ENCODE measurements around the gene LCP2.
A peak's percentile ranks its signal among the peaks of the same experiment; 100 is the strongest.
"Not testable (repeated sequence)": the region's sequence is repeated elsewhere in the genome, so short reads cannot be mapped to it uniquely, and the experiment has no call there.

Gene LCP2

DNA sequence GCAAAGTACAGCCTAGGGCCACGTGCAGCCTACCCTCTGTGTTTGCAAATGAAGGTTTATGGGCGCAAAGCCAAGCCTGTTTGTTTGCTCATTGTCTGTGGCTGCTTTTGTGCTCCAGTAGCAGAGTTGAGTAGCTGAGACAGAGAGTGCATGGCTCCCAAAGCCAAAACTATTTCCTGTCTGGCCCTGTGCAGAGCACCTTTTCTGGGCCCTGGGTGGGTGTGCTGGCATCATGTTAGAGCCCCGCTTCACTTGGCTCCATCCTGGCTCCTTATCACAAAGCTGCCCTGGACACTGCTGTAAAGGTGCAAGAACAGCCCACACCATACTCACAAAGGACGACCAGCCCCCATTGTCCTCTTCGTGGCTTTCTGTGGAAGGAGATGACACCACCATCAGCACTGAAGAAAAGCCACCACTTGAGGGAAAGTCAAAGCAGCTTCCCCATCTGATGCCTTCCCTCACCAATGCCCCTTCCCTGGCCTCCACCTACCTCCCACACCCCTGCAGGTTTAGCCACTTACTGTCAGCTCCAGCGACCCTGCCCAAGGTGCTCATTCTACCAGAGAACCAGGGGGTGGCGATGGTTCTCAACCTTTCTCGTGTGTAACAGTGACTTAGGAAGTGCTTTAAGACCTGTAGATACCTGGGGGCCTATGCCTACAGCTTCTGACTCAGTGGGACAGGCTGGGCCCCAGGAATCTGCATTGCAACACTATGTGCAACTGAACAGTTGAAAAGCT lies 23.4 kb downstream of the LCP2 start:
- DNase-seq (ENCODE audit: low spot score) = no peak

DNA sequence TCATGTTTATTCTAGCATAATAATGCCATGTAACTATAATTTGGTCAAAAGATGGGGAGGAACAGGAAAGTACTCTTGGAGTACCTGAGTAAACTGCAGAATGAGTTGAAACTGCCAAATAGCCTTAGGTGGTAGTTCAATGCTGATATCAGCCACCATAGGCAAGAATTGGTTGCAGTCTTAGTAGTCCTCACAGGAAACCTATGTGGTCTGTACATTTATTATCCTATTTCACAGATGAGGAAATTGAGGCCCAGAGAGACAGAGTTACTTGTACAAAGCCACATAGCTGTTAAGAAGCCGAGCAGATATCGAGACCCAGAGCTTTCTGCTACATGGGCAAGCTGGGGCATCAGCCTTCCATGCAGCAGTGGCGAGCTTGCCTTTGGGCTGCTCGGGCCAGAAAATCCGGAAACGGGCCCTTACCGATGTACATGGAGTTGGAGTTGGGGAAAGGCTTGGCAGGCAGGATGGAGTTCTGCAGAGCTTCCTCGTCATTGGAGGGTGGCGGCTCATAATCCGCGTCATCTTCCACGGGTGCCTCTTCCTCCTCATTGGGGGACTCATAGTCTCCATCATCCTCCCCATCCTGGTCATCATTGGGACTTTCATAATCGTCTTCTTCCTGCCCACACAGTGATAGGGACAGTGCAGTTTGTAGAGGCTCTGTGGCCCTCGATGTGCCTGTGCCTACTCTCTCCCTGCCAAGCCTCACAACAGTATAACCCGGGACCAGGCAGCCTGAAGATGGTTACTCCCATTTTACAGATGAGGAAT lies 27.1 kb downstream of the LCP2 start:
- DNase-seq (ENCODE audit: low spot score) = no peak

DNA sequence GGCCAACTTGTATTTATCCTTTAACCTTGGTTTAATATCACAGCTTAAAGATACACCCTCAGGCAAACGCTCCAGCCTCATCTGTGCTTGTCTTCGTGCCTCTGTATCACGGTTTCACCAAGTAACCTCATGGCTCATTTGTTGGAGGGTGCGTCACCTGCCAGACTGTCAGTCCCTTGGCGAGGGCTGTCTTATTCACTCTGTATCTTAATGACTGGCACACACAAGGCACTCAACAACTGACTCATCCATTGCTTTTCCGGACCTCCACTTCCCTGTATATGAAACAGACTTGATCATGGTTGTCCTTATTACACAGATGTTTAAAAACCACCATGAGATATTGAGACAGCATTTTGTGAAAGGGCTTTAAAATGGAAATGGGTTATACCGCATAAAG lies 28.0 kb downstream of the LCP2 start:
- DNase-seq (ENCODE audit: low spot score) = no peak

DNA sequence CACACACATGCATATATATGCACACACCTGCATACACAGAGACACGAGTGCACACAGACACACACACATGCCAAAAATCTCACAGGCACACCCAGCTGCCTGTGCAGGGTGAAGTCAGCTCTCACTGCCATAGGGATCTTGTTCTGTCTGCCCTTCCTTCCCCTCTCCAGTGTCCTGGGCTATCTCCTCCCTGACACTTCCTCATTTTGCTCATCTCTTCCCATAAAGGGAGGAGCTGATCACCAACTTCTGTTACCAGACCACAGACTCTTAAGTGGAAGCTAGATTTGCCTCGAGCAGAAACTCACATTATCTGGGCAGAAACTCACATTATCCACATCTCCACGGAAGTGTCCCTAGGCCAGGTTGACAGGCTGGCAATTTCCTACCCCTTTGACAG lies 28.7 kb downstream of the LCP2 start:
- DNase-seq (ENCODE audit: low spot score) = no peak

DNA sequence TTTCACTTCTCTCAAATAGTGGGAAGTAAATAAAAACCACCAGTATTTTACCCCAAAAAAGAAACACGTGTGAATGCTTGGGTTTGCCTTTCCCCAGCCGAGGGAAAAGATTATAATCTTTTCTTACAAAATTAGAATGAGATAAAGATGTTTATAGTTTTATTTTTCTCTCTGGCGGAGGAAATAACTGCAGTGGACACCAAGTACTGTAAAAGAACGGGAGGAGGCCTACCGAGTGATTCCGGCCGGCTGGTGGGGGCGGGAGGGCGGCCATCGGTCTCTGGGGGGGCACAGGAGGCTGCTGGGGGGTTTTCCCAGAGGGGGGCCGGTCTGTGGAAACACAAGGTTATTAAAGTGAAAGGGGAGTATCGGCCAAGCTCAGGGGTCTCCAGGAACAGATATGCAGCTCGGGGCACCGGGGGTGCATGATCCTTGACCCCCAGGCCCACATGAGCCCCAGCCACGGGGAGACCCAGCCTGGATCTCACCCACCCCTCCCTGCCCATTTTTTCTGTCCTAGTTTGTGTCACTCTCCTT lies 29.4 kb downstream of the LCP2 start:
- no peak for DNase-seq (ENCODE audit: low spot score)

DNA sequence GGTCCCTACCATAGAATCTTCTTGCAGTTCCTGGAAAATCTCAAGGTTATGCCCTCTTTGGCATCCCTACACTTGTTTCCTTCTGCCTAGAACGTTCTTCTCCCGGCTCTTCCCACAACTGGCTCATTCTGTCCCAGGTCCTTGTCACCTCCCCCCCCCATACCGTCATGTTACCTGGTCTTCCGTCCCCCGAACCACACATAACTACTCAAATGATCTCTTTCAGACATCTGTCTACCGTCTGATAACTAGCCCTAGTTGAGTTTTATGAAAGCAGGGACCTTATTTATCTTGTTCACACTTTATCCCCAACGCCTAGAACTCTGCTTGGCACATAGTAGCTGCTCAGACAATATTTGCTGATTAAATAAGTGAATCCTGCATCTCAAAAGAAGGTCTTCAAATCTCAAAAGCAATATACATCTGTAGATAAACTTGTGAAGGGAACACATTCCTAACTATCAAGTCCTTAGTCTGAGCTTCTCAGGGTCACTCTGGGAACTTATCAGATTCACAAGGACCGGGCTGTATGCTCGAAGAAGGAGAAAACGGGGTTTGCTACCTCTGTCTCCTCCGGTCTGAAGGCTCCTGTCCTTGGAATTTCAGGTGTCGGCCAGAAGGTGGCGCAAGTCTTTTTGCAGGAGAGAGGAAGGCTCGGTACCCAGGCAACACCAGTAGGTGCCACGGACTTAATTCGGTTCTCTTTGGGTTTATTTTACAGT lies 30.0 kb downstream of the LCP2 start:
- DNase-seq (ENCODE audit: low spot score) = peak; percentile 71

DNA sequence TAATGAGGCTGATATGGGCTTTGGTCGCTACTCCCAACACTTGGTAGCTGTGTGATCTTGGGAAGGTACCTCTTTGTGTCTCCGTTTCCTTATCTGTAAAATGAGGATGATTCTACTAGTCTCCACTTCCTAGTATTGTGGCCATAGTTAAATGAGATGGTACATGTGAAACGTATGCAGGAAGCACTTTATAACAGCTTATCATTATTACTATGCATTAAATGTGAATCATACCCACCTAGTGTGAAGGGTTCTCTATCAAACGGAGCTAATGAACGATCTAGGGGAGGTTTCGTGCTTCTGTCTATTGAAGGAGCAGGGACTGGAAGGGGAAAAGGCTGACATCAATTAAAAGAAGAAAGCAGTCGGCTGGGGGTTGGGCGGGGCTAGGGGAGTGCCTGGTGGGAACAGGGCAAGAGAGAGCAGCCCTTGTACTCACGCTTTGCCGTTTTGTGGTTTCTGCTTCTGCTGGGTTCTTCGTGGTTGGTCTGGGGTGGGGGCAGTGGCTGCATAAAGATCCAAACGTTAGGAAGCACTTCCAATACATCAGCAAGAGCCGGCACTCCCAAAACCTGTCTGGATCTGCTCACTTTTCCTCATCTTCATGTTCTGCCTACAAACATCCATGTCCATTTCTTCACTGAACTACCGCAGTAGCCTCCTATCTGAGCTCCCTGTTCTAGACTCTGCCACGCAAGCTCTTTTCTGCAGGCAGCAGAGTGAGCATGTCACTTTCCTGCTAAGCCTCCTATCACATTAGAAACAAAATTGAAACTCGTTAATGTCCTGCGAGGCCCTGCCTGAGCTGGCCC lies 30.8 kb downstream of the LCP2 start:
- no peak for DNase-seq (ENCODE audit: low spot score)

DNA sequence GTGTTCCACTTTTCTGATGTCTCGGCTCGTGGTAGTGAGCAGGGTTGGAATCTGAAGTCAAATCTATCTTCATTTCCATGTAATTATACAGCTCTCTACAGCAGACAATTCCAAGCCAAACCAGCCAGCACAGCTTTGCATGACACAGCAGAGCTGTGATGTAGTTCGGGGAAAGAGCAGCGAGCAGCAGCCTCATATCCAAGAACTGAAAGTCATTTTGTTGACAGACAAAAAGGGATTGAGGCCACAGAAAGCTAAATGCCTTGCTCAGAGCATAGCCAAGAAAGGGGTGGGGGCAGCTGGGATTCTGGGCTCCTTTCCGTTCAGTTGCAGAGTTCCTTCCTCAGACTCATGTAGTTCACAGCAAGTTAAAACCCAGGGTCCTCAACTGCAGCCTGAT lies 32.1 kb downstream of the LCP2 start:
- peak; percentile 28 for DNase-seq (ENCODE audit: low spot score)

DNA sequence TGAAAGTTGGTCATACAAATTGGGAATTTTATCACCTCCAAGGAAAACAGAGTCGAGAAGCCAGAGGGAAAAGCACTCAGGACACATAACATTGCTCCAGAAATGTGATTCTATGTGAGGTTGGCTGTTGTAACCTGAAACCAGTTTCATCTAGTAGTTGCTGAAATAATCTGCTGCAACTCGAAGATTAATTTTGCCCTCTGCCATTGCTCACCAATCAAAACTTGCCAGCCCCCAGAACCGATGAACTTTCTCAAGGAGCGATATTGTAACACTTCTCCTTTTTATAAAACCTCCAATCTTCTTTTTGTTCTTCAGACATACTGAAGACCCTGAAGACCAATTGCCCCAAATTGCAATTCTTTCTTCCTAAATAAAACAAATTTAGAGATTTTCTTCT lies 33.7 kb downstream of the LCP2 start:
- no peak for DNase-seq (ENCODE audit: low spot score)

DNA sequence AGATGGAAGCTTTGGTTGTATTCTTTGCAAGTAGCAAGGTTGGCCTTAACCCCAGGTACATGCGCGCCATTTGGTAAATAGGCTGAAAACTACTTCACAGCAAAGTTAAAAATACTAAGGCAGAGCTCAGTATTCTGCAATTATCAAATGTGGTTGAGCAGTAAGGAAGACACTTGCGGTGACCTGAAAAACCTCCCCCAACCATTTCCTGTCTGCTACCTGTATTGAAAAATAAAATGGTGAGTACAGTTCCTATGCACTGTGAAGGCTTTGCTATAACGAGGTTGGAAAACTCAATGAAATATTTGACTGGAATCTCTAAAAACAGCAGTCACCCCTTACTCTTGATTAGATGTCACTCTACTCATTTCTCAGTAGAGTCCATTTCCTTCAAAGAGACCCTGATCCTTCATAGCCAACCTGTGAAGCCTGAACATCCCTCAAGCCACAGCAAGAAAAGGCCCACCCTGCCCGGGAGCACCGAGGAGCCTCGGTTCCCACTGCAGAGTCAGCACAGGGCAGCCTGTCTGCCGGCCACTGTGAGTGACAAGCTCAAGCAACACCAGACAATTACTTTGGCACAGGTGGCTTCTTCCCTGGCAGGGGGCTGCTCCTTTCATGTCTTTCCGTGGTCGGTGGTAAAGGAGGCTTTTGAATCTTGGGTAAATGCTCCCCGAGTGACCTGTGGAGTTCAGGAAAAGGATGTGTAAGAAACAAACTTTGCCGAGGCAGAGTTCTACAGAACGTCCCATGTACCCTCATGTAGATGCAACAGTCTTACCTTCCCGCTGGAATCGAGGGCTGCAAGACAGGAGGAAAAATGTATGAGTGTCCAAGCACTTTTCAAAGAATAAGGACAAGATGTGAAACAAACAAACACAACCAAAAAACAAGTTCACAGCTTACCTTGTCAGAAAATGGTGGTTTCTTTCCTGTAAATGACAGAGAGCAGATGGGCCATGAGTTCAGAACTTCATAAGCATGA lies 35.2 kb downstream of the LCP2 start:
- no peak for DNase-seq (ENCODE audit: low spot score)

DNA sequence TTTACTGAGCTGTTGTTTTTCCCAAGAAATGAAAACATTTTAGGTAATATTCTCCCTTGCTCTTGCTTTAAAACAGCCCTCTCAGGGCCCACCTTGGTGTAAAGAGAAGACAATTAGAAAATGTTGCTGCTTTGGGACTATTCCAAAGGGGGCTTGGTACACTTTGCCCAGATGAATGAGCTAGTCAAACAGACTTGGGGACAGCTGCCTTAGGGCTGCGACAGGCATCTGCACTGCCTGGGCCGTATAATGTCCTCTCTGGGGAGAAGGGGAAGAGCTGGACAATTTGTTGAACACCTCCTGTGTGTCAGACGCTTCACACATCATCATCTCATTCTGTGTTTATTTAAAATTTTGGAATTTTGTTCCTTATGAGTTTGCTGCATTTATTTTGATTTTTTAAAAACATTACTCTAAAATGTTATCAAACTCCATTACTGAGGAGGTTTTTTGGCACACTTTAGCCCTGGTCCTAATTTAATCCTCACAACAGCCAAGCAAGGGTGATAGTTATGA lies 36.0 kb downstream of the LCP2 start:
- no peak for DNase-seq (ENCODE audit: low spot score)

DNA sequence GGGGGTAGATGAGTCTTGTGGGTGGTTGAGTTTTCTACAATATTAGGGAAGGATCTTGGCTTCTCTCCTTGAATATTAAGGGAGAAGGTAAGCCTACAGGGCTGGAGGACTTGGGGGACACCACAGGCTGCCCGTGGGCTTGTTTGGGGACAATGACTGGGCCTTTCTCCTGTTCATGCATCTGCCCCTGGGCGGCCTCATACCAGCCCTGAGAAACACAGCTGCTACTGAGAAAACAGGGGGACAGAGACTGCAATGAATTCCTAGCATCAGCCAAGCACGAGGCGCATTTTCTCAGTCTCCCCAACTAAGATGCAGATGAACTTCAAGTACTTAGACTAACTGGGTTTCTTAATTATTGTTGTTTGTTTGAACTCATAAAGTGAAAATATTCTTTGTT lies 40.2 kb downstream of the LCP2 start:
- no peak for DNase-seq (ENCODE audit: low spot score)

DNA sequence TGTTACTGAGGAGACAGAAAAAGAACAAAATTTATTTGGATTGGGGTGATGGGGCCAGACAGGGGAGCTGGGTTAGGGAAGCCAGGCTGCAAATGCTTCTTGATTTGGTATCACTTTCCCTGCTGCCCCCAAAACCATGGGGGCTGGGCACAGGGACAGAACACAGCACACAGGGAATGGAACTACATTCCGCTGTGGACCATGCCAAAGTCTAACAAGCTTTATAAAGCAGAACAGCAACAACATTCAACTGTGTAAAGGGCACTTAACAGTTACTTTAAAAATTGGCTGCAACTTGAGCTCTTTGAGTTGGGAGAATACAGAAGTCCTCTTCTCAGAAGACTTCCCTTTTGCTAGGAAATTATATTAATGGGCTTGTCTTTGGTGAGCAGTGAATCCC lies 41.0 kb downstream of the LCP2 start:
- no peak for DNase-seq (ENCODE audit: low spot score)

DNA sequence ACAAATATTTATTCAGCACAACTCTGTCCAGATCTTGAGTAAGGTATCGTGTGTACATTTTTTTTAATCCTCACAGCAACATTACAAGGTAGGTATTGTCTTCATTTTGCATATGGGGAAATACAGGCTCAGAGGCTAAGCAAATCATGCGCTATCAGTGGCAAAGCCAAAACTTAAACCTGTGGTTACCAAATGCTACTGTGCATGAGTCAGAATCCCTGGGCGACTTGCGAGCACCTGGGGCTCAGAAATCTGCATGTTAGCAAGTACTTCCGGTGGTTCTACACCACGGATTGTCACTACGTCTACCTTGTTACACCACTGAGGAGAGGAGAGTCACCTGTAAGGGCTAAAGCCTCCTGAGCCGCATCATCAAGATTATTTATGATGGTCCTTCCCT lies 43.5 kb downstream of the LCP2 start:
- no peak for DNase-seq (ENCODE audit: low spot score)

DNA sequence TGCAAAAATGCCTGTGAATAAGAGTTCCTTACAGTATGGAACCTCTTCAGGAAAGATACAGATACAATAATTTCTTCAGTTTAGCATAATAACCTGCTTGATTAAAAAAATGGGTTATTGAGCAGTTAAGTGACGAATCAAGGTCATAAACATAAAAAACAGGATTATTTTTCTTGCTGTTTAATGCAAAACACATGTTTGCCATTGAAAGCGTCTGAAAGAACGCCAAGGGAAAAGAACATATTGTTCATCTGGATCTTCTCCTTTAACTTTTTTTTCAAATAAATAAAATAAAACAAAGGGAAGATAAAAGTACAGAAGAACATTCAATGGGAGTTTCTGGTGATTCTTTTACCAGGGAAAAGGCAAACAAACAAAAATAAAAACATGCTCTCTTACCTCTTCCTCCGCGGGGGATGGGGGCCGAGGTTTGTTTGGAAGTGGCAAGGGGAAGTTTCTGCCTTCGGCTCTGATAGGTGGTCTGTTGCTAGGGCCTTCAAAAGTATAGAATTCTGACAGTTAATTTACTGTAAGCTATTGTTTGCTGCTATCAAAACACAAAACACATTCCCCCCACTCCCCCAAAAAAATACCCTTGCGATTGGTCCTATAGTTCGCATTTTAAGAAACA lies 44.7 kb downstream of the LCP2 start:
- DNase-seq (ENCODE audit: low spot score) = no peak

DNA sequence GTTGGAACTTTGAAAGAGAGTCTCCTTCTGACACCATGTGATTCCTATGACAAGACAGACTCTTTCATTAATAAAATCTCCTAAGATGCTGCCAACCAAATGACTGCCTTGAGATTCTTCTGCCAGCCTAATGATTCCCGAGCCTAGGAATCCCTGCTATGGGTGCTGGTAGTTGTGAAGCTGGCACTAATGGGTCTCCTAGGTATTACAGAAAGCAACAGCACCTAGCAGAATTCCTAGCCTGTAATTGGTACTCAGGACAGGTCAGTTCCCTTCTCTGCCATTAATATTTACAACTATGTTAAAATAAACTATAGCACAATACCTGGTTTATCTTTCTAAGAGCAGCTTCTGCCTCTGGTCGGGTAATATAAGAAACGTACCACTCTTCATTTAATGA lies 45.5 kb downstream of the LCP2 start:
- no peak for DNase-seq (ENCODE audit: low spot score)

DNA sequence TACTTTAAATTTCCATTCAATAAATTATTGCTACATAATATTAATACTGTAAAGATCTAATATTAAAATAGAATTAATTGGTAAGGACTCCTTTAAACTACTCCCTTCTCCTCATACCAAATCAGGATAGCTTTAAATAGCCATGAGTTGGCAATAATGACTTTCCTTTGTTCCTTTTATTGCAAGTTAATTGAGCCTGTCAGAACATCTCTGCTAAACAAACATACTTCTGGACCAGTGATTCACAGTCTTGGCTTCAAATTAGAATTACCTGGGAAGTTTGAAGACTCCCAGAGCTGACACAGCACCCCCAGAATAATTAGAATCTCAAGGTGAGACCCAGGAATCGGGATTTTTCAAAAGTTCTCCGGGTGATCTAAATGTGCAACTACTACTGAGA lies 46.1 kb downstream of the LCP2 start:
- no peak for DNase-seq (ENCODE audit: low spot score)

DNA sequence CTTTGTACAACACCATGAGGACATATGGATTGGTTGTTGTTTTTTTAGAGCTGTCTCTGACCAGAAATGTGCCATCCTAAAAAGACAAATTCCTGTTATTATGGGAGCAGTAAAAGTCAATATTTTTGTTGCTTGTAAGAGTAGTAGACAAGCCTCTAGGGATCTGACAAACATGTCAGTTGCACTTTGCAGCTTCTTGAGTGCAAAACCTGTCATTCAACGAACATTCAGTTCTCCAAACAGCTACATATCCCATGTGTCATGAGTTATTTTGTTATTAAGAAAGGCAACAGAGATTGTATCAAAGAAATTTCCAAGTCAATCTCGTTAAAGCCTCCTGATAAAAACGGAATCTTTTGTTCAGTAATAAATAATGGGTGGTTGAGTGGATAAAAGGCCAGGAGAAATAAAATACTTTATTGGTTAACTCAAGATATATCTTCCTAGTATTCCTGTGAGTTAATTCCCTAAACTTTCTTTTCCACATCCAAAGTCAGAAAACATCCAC lies 46.7 kb downstream of the LCP2 start:
- DNase-seq (ENCODE audit: low spot score) = no peak

DNA sequence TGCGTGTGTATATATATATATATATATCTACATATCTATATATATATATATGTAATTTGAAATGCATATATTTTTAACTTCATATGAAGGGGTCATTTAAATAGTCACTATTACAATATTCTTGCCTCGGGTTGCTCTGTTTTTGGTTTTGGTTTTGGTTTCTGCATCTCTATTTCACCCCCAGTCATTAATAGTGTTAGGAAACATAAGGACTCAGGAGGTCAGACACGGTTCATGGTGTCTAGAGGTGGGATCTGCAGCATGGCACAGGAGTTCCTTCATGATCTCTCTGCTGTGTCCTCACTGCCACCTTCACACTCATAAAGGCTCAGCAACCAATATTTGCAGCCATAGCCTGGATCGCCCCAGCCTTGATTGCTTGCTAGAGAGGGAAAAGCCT lies 48.2 kb downstream of the LCP2 start:
- DNase-seq (ENCODE audit: low spot score) = no peak

DNA sequence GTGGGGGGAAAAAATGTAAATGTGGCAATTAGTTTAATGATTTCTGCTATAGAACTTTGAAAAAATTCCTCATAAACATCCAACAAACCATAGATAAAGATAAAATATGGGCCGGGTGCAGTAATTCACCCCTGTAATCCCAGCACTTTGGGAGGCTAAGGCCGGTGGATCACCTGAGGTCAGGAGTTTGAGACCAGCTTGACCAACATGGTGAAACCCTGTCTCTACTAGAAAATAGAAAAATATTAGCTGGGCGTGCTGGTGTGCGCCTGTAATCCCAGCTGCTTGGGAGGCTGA lies 48.7 kb downstream of the LCP2 start:
- not testable (repeated sequence) for DNase-seq (ENCODE audit: low spot score)

All from cerebellar cortex (tissue), 1 donor.